SH-SY5Y (cell line): ENCODE measurements around the gene TMEM43.

Source experiments
- GATA2 ChIP-seq: IDR thresholded peaks from 2 replicates; pipeline ENCODE4 v1.6.1; 2011; ENCODE audit warnings: mild to moderate bottlenecking, low read depth, low read length
- GATA3 ChIP-seq: IDR thresholded peaks from 2 replicates; pipeline ENCODE4 v1.6.1; 2011; ENCODE audit warnings: low read depth, mild to moderate bottlenecking, low read length, moderate library complexity

DNA sequence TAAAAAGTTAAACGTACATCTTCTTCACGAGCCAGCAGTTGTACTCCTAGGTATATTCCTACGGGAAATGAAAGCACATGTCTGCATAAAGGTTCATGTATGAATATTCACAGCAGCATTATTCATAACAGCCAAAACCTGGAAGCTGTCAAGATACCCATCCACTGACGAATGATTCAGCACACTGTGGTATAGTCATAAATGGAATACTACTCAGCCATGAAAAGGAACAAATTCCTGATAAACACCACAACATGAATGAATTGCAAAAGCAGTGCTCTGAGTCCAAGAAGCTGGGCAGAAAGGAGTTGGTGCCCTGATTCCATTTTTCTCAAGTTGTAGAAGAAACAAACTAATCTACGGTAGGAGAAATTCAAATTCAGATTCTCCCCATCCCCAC lies 3.9 kb downstream of the TMEM43 start:
- TF ChIP-seq GATA3, result no peak
- TF ChIP-seq GATA2, result no peak
